SK-N-SH (cell line): ENCODE data around the gene REEP1. TPM values are rescaled to one million over a fixed set of nuclear protein-coding genes. Genes with fewer than 3 reads are reported as not detected.

ENCODE experiments used
- CTCF ChIA-PET: fragments of 300-600, 350-600 bp; formaldehyde crosslinking; extraction: SDS; loops from one replicate; lab custom pipeline; 2021; lab: Yijun Ruan, JAX
- POLR2A ChIA-PET: fragments of 350-600 bp; sonication (Branson Sonifier 250); formaldehyde crosslinking; extraction: SDS; loops from one replicate; lab custom pipeline; 2020; ENCODE audit warnings: antibody characterized with exemption, inconsistent platforms; lab: Yijun Ruan, JAX
- DNase-seq: peaks from one replicate; pipeline ENCODE4 v3.0.0; 2012
- H2AFZ ChIP-seq: fragments of 200-600 bp; sonication (generic); 2 replicates; pipeline ENCODE4 v1.8.1; 2016; ENCODE audit warnings: antibody characterized with exemption, mild to moderate bottlenecking, low read depth
- H3F3A ChIP-seq: fragments of 200-600 bp; sonication (generic); replicated peaks from 2 replicates; pipeline ENCODE3; 2016; ENCODE audit warnings: antibody characterized with exemption, mild to moderate bottlenecking; ENCODE audit not compliant: insufficient read depth
- H3K27ac ChIP-seq, 2 experiments: fragments of 200-500 bp in 1 of 2; fragments of 200-600 bp in 1 of 2; sonication (Bioruptor generic) in 1 of 2; sonication (generic), shearing (Covaris generic) in 1 of 2; 2 replicates each; pipeline versions ENCODE4 v1.5.1 to v1.6.1; 2014 to 2016; ENCODE audit warnings: low read depth in 2 of 2, inconsistent platforms in 1 of 2, low read length in 1 of 2, mild to moderate bottlenecking in 1 of 2, mixed read lengths in 1 of 2
- H3K27me3 ChIP-seq: fragments of 200-600 bp; sonication (generic), shearing (Covaris generic); 2 replicates; pipeline ENCODE4 v1.6.1; 2016; ENCODE audit warnings: mixed run types; ENCODE audit not compliant: insufficient read depth
- H3K36me3 ChIP-seq, 2 experiments: fragments of 200-500 bp in 1 of 2; fragments of 200-600 bp in 1 of 2; sonication (Bioruptor generic) in 1 of 2; sonication (generic) in 1 of 2; replicated peaks in 1 of 2; 2 replicates each; pipeline versions ENCODE3 to v1.5.1; 2014 to 2016; ENCODE audit warnings: low read length in 1 of 2, mild to moderate bottlenecking in 1 of 2; ENCODE audit not compliant: insufficient read depth in 2 of 2, control insufficient read depth in 1 of 2
- H3K4me1 ChIP-seq, 2 experiments: fragments of 200-500 bp in 1 of 2; fragments of 200-600 bp in 1 of 2; sonication (Bioruptor generic) in 1 of 2; sonication (generic), shearing (Covaris generic) in 1 of 2; 2 replicates each; pipeline versions ENCODE4 v1.5.1 to v1.6.1; 2014 to 2016; ENCODE audit warnings: low read depth in 1 of 2, low read length in 1 of 2, mixed run types in 1 of 2; ENCODE audit not compliant: insufficient read depth in 2 of 2, control insufficient read depth in 1 of 2
- H3K4me2 ChIP-seq: fragments of 200-600 bp; sonication (generic), shearing (Covaris generic); 2 replicates; pipeline ENCODE4 v1.6.1; 2017; ENCODE audit warnings: mixed run types
- H3K4me3 ChIP-seq, 2 experiments: fragments of 200-500 bp in 1 of 2; fragments of 200-600 bp in 1 of 2; sonication (Bioruptor generic) in 1 of 2; sonication (generic), shearing (Covaris generic) in 1 of 2; 2 replicates each; pipeline versions ENCODE4 v1.5.1 to v1.8.1; 2014 to 2016; ENCODE audit warnings: low read depth in 2 of 2, inconsistent platforms in 1 of 2, low read length in 1 of 2, mild to moderate bottlenecking in 1 of 2, mixed read lengths in 1 of 2, moderate library complexity in 1 of 2
- H3K79me2 ChIP-seq: fragments of 200-600 bp; sonication (generic); 2 replicates; pipeline ENCODE4 v1.8.1; 2017; ENCODE audit warnings: mild to moderate bottlenecking; ENCODE audit not compliant: insufficient read depth
- H3K9ac ChIP-seq: fragments of 200-600 bp; sonication (generic); 2 replicates; pipeline ENCODE4 v1.6.1; 2017; ENCODE audit warnings: mixed run types
- H3K9me2 ChIP-seq: fragments of 200-600 bp; sonication (generic); 2 replicates; pipeline ENCODE4 v1.6.1; 2017; ENCODE audit warnings: mixed run types
- H3K9me3 ChIP-seq: fragments of 200-600 bp; sonication (generic); 2 replicates; pipeline ENCODE4 v1.6.1; 2017; ENCODE audit warnings: mixed run types, mild to moderate bottlenecking, moderate library complexity
- H4K20me1 ChIP-seq: fragments of 200-600 bp; sonication (generic); 2 replicates; pipeline ENCODE4 v1.6.1; 2017; ENCODE audit warnings: mild to moderate bottlenecking, mixed run types; ENCODE audit not compliant: insufficient read depth
- CHD2 ChIP-seq: fragments of 150-350 bp; IDR thresholded peaks from 2 replicates; pipeline ENCODE4 v1.6.1; 2018; ENCODE audit warnings: low read length; ENCODE audit not compliant: partially characterized antibody
- EP300 ChIP-seq, 2 experiments: IDR thresholded peaks; 2 replicates each; pipeline versions ENCODE4 v1.4.0 to v1.6.1; 2012; ENCODE audit warnings: borderline replicate concordance in 1 of 2, low read depth in 1 of 2, low read length in 1 of 2
- EZH2phosphoT487 ChIP-seq: fragments of 200-600 bp; sonication (generic); IDR thresholded peaks from 2 replicates; pipeline ENCODE4 v1.6.1; 2017; ENCODE audit warnings: low read depth, mixed run types, mild to moderate bottlenecking, antibody characterized with exemption, moderate library complexity, borderline replicate concordance
- FOXJ3 ChIP-seq: sonication (generic); formaldehyde crosslinking; IDR thresholded peaks from 2 replicates; pipeline ENCODE4 v1.5.1; 2020; ENCODE audit warnings: mild to moderate bottlenecking, missing genetic modification reagents
- MXI1 ChIP-seq: IDR thresholded peaks from 2 replicates; pipeline ENCODE4 v1.6.1; 2012; ENCODE audit warnings: mild to moderate bottlenecking, low read depth, low read length, improper control_type of control experiment
- RAD21 ChIP-seq: IDR thresholded peaks from 2 replicates; pipeline ENCODE4 v1.6.1; 2012; ENCODE audit warnings: mild to moderate bottlenecking, low read length
- RCOR1 ChIP-seq: fragments of 150-350 bp; IDR thresholded peaks from 2 replicates; pipeline ENCODE4 v1.6.1; 2017; ENCODE audit warnings: antibody characterized with exemption, low read length
- TCF12 ChIP-seq: IDR thresholded peaks from 2 replicates; pipeline ENCODE4 v1.4.0; 2012
- YY1 ChIP-seq: IDR thresholded peaks from 2 replicates; pipeline ENCODE4 v1.4.0; 2012; ENCODE audit warnings: low read depth, mild to moderate bottlenecking
- WGBS: methylation state at CpG from one replicate; pipeline ENCODE4 v1.1.6; 2017; ENCODE audit warnings: low lambda C conversion rate; 5-methylcytosine and 5-hydroxymethylcytosine counted together
- polyA plus RNA-seq, 3 experiments: library from polyadenylated mRNA; depleted of rRNA; stranded (reverse); fragments of >200 nt; gene quantifications; 2 replicates each; pipeline ENCODE4 v1.2.3, GENCODE V29; 2012
- TF ChIP-seq, protein P1 (sequence below): IDR thresholded peaks from 2 replicates; pipeline ENCODE4 v1.6.1; 2012; ENCODE audit warnings: mild to moderate bottlenecking, low read depth, low read length, moderate library complexity
- TF ChIP-seq, protein P2 (sequence below): fragments of 150-350 bp; IDR thresholded peaks from 2 replicates; pipeline ENCODE4 v1.6.1; 2016; ENCODE audit warnings: mild to moderate bottlenecking, low read depth, low read length
- TF ChIP-seq, protein P3 (sequence below): fragments of 200-600 bp; sonication (generic); IDR thresholded peaks from 2 replicates; pipeline ENCODE4 v1.6.1; 2017; ENCODE audit warnings: antibody characterized with exemption, mild to moderate bottlenecking, moderate library complexity
- TF ChIP-seq, protein P4 (sequence below): fragments of 150-350 bp; IDR thresholded peaks from 2 replicates; pipeline ENCODE4 v1.6.1; 2017; ENCODE audit warnings: antibody characterized with exemption, low read length, low read depth, borderline replicate concordance

Gene REEP1
- polyA plus RNA-seq, 1 of the 3 experiments (the other 2 are of a cell fraction) = 0.13 TPM

DNA sequence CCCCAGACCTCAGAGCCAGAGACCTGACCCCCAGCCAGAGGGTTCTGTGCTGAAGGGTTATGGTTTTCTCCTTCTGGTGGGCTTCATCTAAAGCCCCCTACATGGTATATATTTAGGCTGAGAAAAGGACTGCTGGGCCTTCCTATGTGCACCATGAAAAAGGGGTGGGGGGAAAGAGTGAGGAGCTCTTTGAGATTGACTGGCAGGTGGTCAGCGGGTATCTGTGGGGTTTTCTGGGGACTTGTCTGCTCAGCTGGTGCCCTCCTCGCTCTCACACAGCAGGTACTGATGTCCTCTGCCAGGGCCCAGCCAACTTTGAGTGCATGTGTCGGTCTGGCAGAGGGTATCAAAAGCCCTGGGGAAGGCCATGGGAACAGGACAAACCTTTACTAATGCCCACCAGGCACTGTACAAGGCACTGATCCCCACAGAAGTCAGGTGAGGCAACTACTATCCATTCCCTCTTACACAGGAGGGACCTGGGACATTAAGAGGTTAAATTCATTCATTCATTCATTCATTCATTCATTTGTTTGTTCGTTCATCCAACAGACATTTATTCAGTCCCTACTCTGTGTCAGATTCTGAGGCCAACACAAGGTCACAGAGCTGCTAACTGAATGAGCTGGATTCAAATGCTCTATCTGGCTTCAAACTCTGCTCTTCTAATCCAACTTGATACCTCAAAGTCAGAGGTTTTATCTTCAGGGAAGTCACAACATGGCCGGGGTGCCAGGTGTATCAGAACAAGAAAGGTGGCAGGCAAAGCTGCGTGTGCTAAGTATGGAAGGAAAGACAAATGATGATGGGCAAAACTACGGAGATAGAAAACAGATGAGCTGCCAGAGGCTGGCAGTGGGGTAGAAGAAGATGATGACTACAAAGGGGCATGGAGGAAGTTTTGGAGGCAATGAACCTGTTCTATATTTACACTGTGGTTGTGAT is 44.6 kb downstream of the REEP1 start:
- DNase-seq = no peak
- CTCF ChIA-PET = interaction anchor here (0.9 kb wide), 1 partner anchor 10 kb away, joined by 3 read pairs; no protein-coding TSS in a partner anchor

DNA sequence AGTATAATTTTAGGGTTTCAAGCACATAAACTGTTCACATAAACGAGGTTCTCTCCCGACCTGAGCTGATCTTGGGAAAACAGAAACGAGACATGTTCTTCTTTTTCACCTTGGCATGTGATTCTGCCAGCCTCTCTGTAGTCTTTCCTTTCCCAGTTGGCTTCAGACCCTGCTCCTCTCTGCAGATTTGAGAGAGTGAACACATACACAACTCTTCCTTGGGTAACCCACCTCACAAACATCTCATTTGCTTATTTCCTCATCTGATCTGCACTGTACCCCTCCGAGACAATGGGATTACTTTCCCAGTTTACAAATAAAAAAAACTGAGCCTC is 46.1 kb downstream of the REEP1 start:
- Histone ChIP-seq H3K27me3 (no peaks in the 10 kb centered on the region; the same call in 1 of the 2 replicates), H3K9ac (no peak overlapping the region), H3K4me1 (peaks cover 0 to 4% of the 10 kb centered on the region in 2 experiments; a peak in 1 of 4 replicates), H3K36me3 (no peaks in the 10 kb centered on the region), H3K4me2 (no peak overlapping the region), H4K20me1 (no peaks in the 10 kb centered on the region), H3K79me2 (no peaks in the 10 kb centered on the region), H3K9me3 (no peaks in the 10 kb centered on the region), H3K4me3 (no peak overlapping the region), H2AFZ (no peak overlapping the region), H3K27ac (no peak overlapping the region), H3K9me2 (no peaks in the 10 kb centered on the region), H3F3A (no peaks in the 10 kb centered on the region)
- 18% methylated on average over 4 of the region's 4 CpGs for WGBS
- POLR2A ChIA-PET = no interaction called here
- DNase-seq = no peak
- CTCF ChIA-PET = interaction anchor here (0.6 kb wide), 1 partner anchor 70 kb away, joined by 3 read pairs; no protein-coding TSS in a partner anchor
- TF ChIP-seq EZH2phosphoT487 (no peak), RAD21 (no peak), MXI1 (no peak), TCF12 (no peak), EP300 (IDR thresholded peaks at IDR 0.05; ENCODE audit: borderline replicate concordance in 1 of 2, low read depth in 1 of 2, low read length in 1 of 2) (no peak), FOXJ3 (CRISPR knock-in tag) (no peak)
- TF ChIP-seq, protein P1, sequence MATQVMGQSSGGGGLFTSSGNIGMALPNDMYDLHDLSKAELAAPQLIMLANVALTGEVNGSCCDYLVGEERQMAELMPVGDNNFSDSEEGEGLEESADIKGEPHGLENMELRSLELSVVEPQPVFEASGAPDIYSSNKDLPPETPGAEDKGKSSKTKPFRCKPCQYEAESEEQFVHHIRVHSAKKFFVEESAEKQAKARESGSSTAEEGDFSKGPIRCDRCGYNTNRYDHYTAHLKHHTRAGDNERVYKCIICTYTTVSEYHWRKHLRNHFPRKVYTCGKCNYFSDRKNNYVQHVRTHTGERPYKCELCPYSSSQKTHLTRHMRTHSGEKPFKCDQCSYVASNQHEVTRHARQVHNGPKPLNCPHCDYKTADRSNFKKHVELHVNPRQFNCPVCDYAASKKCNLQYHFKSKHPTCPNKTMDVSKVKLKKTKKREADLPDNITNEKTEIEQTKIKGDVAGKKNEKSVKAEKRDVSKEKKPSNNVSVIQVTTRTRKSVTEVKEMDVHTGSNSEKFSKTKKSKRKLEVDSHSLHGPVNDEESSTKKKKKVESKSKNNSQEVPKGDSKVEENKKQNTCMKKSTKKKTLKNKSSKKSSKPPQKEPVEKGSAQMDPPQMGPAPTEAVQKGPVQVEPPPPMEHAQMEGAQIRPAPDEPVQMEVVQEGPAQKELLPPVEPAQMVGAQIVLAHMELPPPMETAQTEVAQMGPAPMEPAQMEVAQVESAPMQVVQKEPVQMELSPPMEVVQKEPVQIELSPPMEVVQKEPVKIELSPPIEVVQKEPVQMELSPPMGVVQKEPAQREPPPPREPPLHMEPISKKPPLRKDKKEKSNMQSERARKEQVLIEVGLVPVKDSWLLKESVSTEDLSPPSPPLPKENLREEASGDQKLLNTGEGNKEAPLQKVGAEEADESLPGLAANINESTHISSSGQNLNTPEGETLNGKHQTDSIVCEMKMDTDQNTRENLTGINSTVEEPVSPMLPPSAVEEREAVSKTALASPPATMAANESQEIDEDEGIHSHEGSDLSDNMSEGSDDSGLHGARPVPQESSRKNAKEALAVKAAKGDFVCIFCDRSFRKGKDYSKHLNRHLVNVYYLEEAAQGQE = no peak
- TF ChIP-seq, protein P2, sequence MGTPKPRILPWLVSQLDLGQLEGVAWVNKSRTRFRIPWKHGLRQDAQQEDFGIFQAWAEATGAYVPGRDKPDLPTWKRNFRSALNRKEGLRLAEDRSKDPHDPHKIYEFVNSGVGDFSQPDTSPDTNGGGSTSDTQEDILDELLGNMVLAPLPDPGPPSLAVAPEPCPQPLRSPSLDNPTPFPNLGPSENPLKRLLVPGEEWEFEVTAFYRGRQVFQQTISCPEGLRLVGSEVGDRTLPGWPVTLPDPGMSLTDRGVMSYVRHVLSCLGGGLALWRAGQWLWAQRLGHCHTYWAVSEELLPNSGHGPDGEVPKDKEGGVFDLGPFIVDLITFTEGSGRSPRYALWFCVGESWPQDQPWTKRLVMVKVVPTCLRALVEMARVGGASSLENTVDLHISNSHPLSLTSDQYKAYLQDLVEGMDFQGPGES = no peak

More for the DNA sequence above, 44.6 kb downstream of the REEP1 start:
- Histone ChIP-seq H3K27ac (no peak overlapping the region), H3F3A (no peaks in the 10 kb centered on the region), H3K27me3 (no peaks in the 10 kb centered on the region; the same call in 1 of the 2 replicates), H4K20me1 (no peaks in the 10 kb centered on the region), H3K4me3 (no peak overlapping the region), H3K9ac (no peak overlapping the region), H3K9me3 (no peaks in the 10 kb centered on the region), H3K36me3 (no peaks in the 10 kb centered on the region), H3K4me2 (no peak overlapping the region), H2AFZ (no peak overlapping the region), H3K9me2 (no peaks in the 10 kb centered on the region), H3K4me1 (no peaks in the 10 kb centered on the region), H3K79me2 (no peaks in the 10 kb centered on the region)
- POLR2A ChIA-PET = no interaction called here
- 34% methylated on average over 7 of the region's 7 CpGs for WGBS
- TF ChIP-seq TCF12 = no peak
- TF ChIP-seq RCOR1 = no peak
- TF ChIP-seq YY1 = no peak
- TF ChIP-seq, protein P2 = no peak
- no peak for TF ChIP-seq CHD2
- TF ChIP-seq, protein P3, sequence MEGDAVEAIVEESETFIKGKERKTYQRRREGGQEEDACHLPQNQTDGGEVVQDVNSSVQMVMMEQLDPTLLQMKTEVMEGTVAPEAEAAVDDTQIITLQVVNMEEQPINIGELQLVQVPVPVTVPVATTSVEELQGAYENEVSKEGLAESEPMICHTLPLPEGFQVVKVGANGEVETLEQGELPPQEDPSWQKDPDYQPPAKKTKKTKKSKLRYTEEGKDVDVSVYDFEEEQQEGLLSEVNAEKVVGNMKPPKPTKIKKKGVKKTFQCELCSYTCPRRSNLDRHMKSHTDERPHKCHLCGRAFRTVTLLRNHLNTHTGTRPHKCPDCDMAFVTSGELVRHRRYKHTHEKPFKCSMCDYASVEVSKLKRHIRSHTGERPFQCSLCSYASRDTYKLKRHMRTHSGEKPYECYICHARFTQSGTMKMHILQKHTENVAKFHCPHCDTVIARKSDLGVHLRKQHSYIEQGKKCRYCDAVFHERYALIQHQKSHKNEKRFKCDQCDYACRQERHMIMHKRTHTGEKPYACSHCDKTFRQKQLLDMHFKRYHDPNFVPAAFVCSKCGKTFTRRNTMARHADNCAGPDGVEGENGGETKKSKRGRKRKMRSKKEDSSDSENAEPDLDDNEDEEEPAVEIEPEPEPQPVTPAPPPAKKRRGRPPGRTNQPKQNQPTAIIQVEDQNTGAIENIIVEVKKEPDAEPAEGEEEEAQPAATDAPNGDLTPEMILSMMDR = no peak
- TF ChIP-seq, protein P4, sequence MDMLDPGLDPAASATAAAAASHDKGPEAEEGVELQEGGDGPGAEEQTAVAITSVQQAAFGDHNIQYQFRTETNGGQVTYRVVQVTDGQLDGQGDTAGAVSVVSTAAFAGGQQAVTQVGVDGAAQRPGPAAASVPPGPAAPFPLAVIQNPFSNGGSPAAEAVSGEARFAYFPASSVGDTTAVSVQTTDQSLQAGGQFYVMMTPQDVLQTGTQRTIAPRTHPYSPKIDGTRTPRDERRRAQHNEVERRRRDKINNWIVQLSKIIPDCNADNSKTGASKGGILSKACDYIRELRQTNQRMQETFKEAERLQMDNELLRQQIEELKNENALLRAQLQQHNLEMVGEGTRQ = no peak
